Smooth muscle cell of the brain vasculature (primary cell): ENCODE results near the gene PAK4.
"Not testable (repeated sequence)": the region's sequence is repeated elsewhere in the genome, so short reads cannot be mapped to it uniquely, and the experiment has no call there.

ENCODE experiments used
- DNase-seq: peaks from one replicate; pipeline ENCODE4 v3.0.0-alpha.2; 2012; ENCODE audit warnings: low read depth, low spot score

Gene PAK4

GRCh38 chr19:39100500-39101166 is 25.0 kb upstream of the PAK4 start:
- DNase-seq: no peak

GRCh38 chr19:39103151-39103550 is 22.4 kb upstream of the PAK4 start:
- no peak for DNase-seq

GRCh38 chr19:39104186-39104596 is 21.4 kb upstream of the PAK4 start:
- DNase-seq: no peak

GRCh38 chr19:39106194-39106593 is 19.4 kb upstream of the PAK4 start:
- DNase-seq: no peak

- DNase-seq: no peak
These were observed 15.9 kb upstream of the PAK4 start for GRCh38 chr19:39109641-39110040.

GRCh38 chr19:39110263-39110967 is 15.2 kb upstream of the PAK4 start:
- DNase-seq: no peak

DNA sequence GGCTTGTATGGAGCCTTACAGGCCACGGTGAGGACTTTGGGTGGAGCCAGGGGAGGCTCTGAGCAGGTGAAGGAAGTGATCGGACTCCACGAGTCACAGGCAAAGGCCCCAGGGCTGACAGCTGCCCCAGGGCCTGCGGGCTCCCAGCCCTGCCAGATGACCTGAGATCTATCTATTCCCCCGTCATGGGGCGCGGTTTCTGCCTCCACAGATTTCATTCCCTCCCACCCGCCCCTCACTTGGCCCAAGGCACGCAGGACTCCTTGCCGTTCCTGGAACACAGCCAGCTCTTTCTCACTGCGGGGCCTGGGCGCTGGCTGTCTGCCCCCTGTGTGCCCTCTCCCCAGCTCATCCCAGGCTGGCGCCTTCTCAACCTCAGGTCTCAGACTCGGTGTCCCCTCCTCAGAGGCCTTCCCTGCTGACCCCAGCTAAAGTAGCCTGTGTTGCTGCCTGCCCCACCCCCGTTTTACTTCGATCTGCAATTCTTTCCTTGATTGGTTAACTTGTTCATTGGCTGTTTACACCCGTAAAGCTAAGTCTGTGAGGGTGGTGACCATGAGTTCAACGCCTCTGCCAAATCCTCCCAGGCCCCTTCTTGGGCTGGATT is 13.9 kb upstream of the PAK4 start:
- no peak for DNase-seq

DNA sequence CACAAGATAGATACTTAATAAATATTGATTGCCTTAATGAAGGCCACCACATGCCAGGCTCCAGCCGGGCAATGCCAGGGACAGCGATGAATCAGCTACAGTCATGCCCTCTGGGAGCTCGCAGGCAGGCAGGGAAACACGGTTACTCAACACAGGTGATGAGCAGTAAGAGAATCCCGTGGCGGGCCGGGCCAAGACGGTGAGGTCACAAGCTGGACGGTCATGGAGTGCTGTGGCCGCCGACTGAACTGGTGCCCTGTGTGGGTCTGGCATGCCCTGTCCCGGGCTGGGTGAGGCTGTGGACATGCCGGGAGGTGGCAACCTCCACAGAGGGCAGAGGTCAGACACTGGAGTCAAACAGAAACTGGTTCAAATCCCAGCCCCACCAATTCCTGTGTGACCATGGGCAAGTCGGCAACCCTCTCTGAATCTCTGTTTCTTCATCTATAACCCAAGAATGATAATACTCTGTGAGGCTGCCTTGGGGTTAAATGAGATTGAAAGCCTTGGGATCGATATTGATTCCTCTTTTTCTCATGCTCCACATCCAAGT is 13.2 kb upstream of the PAK4 start:
- DNase-seq: no peak

DNA sequence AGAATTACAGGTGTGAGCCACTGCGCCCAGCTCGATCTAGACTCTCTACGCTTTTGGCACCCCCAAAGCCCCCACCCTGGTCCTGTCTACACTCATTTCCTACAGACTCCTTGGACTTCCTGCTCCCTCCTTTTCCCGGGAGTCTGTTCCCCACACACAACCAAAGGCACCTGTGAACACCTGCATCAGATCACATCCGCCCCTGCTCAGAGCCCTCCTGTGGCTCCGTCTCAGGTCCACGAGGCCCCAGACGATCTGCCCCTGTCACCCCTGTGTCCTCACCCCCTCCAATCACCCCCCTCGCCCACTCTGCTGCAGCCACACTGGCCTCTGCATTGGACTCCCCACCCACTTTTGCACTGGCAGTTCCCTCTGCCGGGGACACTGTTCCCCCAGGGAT is 12.4 kb upstream of the PAK4 start:
- DNase-seq: no peak

GRCh38 chr19:39115105-39115847 is 10.3 kb upstream of the PAK4 start:
- no peak for DNase-seq

DNA sequence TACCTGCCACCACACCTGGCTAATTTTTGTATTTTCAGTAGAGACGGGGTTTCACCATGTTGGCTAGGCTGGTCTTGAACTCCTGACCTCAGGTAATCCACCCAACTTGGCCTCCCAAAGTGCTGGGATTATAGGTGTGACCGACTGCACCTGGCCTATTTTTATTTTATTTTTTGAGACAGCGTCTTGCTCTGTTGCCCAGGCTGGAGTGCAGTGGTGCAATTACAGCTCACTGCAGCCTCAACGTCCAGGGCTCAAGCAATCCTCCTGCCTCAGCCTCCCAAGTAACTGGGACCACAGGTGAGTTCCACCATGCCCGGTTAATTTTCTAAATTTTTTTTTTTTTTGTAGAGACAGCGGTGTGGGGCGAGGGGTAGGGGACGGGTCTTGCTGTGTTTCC is 8.6 kb upstream of the PAK4 start:
- not testable (repeated sequence) for DNase-seq

DNA sequence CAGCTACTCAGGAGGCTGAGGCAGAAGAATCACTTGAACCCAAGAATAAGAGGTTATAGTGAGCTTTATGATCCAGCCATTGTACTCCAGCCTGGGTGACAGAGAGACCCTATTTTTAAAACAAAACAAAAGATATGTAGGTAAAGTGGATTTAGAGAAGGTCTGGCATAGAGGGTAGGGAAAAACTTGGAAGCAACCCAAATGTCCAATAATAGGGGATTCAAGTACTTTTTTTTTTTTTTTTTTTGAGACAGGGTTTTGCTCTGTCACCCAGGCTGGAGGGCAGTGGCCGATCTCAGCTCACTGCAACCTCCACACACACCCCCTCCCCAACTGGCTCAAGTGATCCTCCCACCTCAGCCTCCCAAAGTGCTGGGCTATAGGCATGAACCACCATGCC is 5.8 kb upstream of the PAK4 start:
- DNase-seq: no peak

DNA sequence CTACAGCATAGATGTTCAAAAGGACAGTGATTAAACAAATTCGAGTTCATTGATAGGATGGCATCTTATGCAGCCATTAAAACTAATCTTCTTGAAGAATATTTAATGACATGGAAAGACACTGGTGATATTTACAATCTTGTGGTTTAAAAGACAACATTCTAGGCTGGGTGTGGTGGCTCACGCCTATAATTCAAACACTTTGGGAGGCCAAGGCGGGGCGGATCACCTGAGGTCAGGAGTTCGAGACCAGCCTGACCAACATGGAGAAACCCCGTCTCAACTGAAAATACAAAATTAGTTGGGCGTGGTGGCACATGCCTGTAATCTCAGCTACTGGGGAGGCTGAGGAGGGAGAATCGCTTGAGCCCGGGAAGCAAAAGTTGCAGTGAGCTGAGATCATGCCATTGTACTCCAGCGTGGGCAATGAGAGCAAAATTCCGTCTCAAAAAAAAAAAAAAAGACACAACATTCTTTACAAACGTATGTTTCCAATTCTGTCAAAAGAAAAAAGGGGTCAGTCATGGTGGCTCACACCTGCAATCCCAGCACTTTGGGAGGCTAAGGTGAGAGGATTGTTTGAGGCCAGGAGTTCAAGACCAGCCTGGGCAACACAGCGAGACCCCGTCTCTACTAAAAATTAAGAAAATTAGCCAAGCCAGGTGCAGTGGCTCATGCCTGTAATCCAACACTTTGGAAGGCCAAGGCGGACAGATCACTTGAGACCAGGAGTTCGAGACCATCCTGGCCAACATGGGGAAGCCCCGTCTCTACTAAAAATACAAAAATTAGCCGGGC is 2.5 kb upstream of the PAK4 start:
- DNase-seq: no peak

DNA sequence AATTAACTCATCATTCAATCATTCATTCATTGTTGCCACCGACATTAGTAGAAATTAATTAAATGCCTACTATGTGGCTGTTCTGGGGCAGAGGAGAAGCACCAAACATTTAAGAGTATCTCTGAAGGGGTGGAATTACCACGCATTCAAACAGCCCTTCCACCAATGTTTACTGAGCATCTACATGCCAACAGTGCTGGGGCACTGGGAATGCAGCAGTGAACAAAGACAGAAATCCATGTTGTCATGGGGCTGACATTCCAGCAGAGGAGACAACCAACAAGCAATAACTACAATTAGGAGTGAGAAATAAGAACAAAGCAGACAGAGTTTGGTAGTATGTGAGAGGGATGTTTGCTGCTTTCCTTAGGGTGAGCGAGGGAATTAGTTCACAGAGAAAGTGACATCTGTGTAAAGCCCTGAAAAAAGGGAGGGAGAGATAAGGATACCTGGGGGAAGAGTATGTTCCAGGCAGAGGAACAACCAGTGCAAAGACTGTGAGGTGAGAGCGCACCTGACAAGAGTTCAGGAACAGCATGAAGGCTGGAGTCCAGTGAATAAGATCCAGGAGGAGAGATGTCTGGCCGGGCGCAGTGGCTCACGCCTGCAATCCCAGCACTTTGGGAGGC is 1.3 kb upstream of the PAK4 start:
- no peak for DNase-seq

- no peak for DNase-seq
These were observed 410 bp upstream of the PAK4 start for GRCh38 chr19:39125199-39125553.

DNA sequence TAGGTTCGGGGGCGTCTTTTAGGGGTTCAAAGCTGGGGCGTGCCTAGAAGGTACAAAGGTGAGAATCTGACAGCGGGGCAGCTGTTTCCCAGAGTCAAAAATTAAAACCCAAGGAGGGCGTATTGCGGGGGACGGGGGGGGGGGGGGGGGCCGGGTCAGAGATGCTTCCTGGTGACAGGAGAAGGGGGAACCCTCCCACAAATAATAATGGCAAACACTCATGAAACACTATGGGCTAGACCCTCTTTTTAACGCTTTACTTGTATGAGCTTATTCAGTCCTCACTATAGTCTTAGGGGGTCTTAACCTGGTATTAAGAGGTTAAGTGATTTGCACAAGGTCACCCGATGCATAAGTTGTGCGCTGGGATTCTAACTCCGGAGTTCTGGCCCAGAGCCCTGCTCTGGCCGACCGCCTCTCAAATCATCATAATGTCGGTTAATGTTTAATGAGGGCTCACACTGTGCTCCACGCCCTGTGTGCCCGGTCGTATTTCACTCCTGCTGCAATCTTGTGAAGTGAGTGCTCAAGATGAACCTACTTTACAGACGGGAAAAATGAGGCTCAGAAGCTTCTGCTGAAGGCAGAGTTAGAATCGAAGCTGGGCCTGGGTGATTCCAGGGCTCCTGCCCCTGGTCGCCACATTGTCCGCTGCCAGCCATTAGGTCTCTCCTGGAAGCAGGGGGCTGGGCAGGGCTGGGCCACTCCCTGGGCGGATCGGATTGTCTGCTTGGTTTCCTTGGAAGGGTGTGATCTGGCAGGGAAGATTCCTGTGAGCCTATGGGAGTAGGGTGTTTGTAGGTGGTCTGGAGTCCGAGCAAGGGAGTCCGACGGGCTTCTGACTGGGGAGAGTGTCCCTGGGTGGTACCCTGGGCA is 964 bp downstream of the PAK4 start:
- no peak for DNase-seq

- DNase-seq: no peak
These were observed 2.4 kb downstream of the PAK4 start for GRCh38 chr19:39127812-39128515.

GRCh38 chr19:39128516-39129079 is 3.0 kb downstream of the PAK4 start:
- DNase-seq: no peak

DNA sequence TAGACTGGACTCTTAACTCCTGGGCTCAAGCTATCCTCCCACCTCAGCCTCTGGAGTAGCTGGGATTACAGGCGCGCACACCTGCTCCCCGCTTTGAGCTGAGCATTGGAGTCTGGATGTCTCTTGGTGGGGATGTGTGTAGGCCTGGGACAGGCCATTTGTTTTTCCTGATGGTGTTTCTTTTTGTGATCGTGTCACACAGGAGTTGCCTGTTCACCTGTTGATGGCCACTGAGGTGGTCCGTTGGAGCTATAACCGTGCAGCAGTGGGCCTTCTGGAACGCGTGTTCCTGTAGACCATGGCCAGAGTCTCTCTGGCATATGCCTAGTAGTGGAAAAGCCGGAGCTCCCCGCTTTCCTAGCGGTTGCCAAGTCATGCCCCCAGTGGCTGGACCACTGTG is 3.5 kb downstream of the PAK4 start:
- DNase-seq: no peak
